Left cardiac atrium (tissue), 4 donors: ENCODE results near the gene KRTAP5-10. TPM values are rescaled to one million over a fixed set of nuclear protein-coding genes. Genes with fewer than 3 reads are reported as not detected.
"Not testable (repeated sequence)": the region's sequence is repeated elsewhere in the genome, so short reads cannot be mapped to it uniquely, and the experiment has no call there.

ENCODE experiments used
- ATAC-seq, 2 donors: fragments of 200-7000 bp; cut with Tn5 transposase; one replicate each; pipeline ENCODE4 v1.9.1; 2020; ENCODE audit warnings: mild to moderate bottlenecking in 2 of 2, moderate library complexity in 2 of 2
- DNase-seq: peaks from one replicate; pipeline ENCODE4 v3.0.0-alpha.2; 2020
- intact Hi-C, 2 donors: fragments of 100-400 bp; cut with DNase I; formaldehyde crosslinking; loops; one replicate each; pipeline versions ENCODE4 v1.14.1 to v1.15.1; 2022 to 2023
- total RNA-seq, 2 donors: library from RNA; stranded (reverse); fragmentation: NEBNext Ultra II Directional; extraction: Animal tissue kit (Norgen Biotek cat#: 25700); gene quantifications; one replicate each; pipeline ENCODE4 v1.2.1, GENCODE V29; 2021
- donor health status: DM: no; HTN: yes; CAD: no.
- donor health status: DM: no; HTN: yes; CAD: no; lungs with severe emphysema.
- donor health status: DM: yes; HTN: yes; CAD: no.
- donor health status: Dilated cardiomyopathy.

KRTAP5-10 gene
- total RNA-seq, 2 donors from 2014 or later, result not detected

GRCh38 chr11:71540521-71541304 is 24.6 kb upstream of the KRTAP5-10 start:
- intact Hi-C loops, DNase-seq, ATAC-seq: not testable (repeated sequence)

GRCh38 chr11:71542382-71542781 is 23.0 kb upstream of the KRTAP5-10 start:
- DNase-seq (no peak), ATAC-seq (no peak)
- intact Hi-C loops, result no loop called here

DNA sequence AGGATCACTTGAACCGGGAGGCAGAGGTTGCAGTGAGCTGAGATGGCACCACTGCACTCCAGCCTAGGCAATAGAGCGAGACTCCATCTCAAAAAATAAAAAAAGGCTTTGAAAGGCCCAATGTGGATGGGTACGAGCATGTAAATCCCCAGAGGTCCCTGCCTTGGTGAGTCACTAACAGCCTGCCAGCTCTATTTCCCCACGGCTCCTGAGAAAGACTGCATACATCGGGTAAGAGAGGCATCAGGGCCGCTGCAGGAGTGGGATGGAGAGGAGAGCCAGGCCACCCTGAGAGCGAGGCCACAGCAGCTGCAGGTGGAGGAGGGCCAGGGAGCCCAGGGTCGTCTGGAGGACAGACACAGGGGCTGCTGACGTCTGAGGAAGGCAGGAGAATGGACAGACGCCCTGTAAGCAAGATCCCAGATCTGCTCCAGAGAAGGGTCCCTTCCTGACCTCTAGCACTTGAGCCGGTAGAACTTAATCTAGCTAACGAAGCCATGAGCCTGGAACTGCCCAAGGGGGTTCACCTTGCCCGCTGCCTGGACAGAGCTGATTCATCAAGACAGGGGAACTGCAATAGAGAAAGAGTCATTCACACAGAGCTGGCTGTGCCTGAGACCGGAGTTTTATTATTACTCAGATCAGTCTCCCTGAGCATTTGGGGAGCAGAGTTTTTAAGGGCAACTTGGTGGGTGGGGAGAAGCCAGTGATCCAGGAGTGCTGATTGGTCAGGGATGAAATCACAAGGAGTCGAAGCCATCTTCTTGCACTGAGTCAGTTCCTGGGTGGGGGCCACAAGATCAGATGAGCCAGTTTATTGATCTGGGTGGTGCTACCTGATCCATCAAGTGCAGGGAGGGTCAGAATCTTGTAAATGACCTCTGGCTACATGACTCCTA is 22.2 kb upstream of the KRTAP5-10 start:
- ATAC-seq, result no peak
- DNase-seq, result no peak
- intact Hi-C loops, result no loop called here

DNA sequence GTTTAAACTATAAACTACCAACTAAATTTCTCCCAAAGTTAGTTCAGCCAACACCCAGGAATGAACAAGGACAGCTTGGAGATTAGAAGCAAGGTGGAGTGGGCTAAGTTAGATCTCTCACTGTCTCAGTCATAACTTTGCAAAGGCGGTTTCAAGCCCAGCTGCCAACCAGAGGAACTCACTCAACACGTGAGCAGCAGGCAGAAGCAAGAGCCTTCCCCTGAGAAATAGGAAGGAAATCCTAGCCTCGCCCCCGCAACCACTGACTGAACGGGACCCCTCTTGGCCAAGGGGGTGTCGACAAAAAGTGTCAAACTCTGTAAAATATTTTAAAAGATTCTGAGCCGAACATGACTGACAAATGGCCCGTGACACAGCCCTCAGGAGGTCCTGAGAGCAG is 21.5 kb upstream of the KRTAP5-10 start:
- ATAC-seq (no peak), DNase-seq (no peak)
- intact Hi-C loops, result no loop called here

- intact Hi-C loops, result no loop called here
- no peak for ATAC-seq
- no peak for DNase-seq
Observed at GRCh38 chr11:71544525-71545214, 20.7 kb upstream of the KRTAP5-10 start.

DNA sequence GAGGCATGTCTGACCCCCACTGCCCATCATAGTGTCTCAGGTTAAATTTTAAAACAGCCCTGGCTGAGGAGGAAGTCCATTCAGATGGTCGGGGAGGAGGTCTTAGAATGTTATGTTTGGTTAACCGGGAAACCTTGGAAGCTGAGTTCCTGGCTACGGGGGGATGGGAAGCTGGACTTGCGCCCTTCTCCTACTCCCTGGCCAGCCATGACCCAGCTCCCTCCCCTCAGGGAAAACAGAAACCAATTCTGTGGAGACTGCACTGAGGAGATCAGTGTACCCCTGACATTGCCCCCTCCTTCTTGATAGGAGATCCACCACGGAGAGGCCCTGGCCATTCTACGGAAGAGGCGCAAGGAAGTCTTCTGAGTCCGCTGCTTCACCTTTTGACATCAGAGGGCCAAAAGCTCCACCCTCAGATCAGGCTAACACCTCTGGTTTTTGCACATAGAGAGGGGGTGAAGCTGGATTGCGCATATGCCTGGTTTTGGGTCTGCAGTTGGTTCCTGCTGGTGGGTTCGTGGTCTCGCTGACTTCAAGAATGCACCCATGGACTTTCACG is 19.9 kb upstream of the KRTAP5-10 start:
- intact Hi-C loops, result no loop called here
- DNase-seq, result no peak
- ATAC-seq, result no peak

DNA sequence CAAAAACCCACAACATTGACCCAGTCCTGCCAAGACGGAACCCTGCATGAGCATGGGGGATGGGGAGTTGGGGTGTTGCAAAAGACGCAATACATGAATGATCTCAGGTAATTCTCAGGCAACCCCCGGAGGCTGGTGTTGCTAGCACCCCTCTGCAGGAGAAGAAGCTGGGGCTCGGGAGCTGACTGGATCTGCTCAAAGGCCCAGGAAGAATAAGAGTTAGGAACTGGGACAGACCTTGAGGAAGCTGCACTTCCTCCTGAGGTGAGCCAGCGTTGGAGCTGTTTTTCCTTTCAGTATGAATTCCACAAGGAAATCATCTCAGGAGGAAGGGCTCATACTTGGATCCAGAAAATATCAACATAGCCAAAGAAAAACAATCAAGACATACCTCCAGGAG is 17.2 kb upstream of the KRTAP5-10 start, which contains the start of gene KRTAP5-9:
Gene KRTAP5-9, plus strand, starts transcription at position 301 of the 400 bp plus-strand sequence. CDS start 238 bp downstream, outside the sequence.
- DNase-seq (no peak), ATAC-seq (no peak)
- intact Hi-C loops, result no loop called here

- intact Hi-C loops, result no loop called here
- ATAC-seq (no peak), DNase-seq (no peak)
Observed at GRCh38 chr11:71548716-71549151, 16.6 kb upstream of the KRTAP5-10 start.

DNA sequence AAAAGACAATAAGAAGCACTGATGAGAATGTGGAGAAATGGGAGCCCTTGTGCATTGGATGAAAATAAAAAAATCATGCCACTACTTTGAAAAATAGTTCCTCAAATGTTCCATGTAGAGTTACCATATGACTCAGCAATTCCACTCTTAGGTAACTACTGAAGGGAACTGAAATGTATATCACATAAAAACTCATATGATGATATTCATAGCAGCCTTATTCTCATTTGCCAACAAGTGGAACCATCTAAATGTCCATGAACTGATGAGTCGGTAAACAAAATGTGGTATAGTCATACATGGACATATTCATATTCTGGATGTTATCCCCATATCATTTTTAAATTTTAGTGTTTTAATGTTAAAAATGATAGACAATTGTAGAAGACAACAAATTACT is 13.7 kb upstream of the KRTAP5-10 start:
- intact Hi-C loops, result no loop called here
- DNase-seq (no peak), ATAC-seq (no peak)

DNA sequence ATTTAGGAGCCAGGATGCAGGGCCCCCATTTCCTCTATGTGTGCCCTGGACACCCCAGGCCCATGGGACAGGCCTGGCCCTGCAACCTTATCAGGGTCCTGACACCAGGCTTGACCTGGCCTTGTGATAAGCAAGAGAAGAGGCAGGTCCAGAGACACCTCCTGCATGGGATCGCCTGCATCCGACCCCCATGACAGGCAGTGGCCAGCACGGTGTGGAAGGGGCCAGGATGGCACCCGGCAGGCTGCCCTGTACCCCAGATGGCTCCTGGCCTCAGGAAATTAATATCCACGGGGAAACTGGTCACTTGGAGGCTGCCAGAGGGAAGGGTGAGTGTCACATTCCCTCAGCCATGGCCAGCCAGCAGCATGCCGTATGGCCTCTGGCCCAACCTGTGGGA is 10.4 kb upstream of the KRTAP5-10 start:
- intact Hi-C loops, result no loop called here
- no peak for ATAC-seq

DNA sequence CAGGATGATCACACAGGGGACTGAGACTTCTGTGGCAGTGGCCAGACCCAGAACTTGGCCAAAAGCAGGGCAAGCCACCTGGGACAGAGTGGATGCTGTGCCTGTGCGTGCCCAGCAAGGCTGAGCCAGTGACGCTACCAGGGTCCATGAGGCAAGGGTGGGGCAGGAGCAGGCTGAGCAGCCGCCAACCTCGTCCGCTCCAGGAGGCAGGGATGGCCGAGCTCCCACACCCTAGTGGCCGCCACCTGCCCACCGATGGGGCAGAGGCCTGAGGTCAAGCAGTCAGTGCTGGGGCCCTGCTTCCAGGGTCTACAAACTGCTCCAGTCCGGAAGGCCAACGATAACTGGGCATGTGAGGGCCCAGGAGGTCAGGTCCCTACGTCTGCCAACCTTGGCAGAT is 9.9 kb upstream of the KRTAP5-10 start:
- intact Hi-C loops, result no loop called here
- DNase-seq, result no peak
- ATAC-seq, result no peak

More for the DNA sequence above, 10.4 kb upstream of the KRTAP5-10 start:
- no peak for DNase-seq

GRCh38 chr11:71556018-71556417 is 9.3 kb upstream of the KRTAP5-10 start:
- ATAC-seq, result no peak
- intact Hi-C loops, result no loop called here
- DNase-seq, result no peak

- no peak for ATAC-seq
- DNase-seq, result no peak
- intact Hi-C loops, result no loop called here
Observed at GRCh38 chr11:71557257-71557656, 8.1 kb upstream of the KRTAP5-10 start.

DNA sequence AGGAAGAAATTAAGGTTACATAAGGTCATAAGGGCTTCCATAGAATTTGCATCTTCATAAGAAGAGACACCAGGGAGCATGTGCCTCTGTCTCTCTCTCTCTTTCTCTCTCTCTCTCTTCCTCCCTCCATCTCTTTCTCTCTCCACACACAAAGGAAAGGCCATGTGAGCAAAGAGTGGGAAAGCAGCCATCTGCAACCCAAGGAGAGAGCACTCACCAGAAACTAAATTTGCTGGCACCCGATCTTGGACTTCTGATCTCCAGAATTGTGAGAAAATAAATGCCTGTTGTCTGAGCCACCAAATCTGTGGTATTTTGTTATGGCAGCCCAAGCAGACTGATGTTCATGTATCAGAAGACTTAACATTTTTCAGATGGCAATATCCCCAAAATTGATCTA is 6.4 kb upstream of the KRTAP5-10 start:
- intact Hi-C loops, result no loop called here
- ATAC-seq, result no peak

GRCh38 chr11:71562120-71562519 is 3.2 kb upstream of the KRTAP5-10 start:
- DNase-seq, result no peak
- intact Hi-C loops, result no loop called here
- ATAC-seq, result no peak

More for the DNA sequence above, 6.4 kb upstream of the KRTAP5-10 start:
- DNase-seq, result no peak

DNA sequence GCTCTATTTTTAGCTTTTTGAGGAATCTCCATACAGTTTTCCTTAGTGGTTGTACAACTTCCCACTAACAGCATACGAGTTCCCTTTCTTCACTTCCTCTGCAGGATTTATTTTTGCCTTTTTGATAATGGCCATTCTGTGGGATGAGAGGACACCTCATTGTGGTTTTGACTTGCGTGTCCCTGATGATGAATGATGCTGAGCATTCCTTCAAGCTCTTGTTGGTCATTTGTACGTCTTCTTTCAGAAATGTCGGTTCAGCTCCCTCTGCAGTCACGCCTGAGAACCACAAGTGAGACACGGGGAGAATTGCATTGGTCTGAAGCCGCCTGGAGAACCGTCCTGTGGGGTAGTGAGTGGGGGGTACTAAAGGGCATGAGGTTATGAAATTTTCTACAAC is 2.0 kb upstream of the KRTAP5-10 start:
- DNase-seq, result no peak
- ATAC-seq, result peak in 1 of 2 donors; percentile 46
- intact Hi-C loops, result no loop called here

- ATAC-seq, result no peak
- DNase-seq, result no peak
- intact Hi-C loops, result no loop called here
Observed at GRCh38 chr11:71564430-71564829, 933 bp upstream of the KRTAP5-10 start.

GRCh38 chr11:71566081-71566620 is 788 bp downstream of the KRTAP5-10 start:
- ATAC-seq (no peak), DNase-seq (no peak)
- intact Hi-C loops, result no loop called here
